ENCODE measurements around the gene ZC3H4. TPM values are rescaled to one million over a fixed set of nuclear protein-coding genes. Genes with fewer than 3 reads are reported as not detected.
A peak's percentile ranks its signal among the peaks of the same experiment; 100 is the strongest.

Gene ZC3H4
- total and polyA plus RNA-seq, 2 of the 8 experiments (the other 6 are each of a cell fraction or from before 2014, with no cell fraction given), result 6.6 to 92.0 TPM

GRCh38 chr19:47107953-47108746, 5.4 kb downstream of the ZC3H4 start:
- Histone ChIP-seq H3K14ac (ENCODE audit: insufficient read length) (no peak overlapping the region), H2BK5ac (ENCODE audit: low read depth, low read length) (no peak overlapping the region; the same call in 1 of the 2 replicates), H3K9me3 (ENCODE audit: insufficient read depth in 2 of 2, low read depth in 1 of 2, low read length in 1 of 2) (no peaks in the 10 kb centered on the region), H3K27ac (ENCODE audit: low read depth, low read length) (peak overlapping the region; percentile 1; the same call in 1 of the 2 replicates), H2BK120ac (replicated peaks; ENCODE audit: low read depth, low read length) (no peak overlapping the region), H3K27me3 (replicated peaks in 1 of 4; ENCODE audit: control insufficient read depth in 3 of 4, extremely low read depth in 1 of 4, insufficient read depth in 3 of 4, low read length in 3 of 4) (no peaks in the 10 kb centered on the region), H4K5ac (ENCODE audit: insufficient read length, low read depth, low read length) (no peak overlapping the region), H3K4me1 (replicated peaks in 1 of 4; ENCODE audit: control insufficient read depth in 3 of 4, insufficient read depth in 4 of 4, low read length in 3 of 4) (peaks cover 3 to 20% (median 14%) of the 10 kb centered on the region in 4 experiments; a peak in 6 of 7 replicates), H4K20me1 (replicated peaks in 1 of 2; ENCODE audit: control insufficient read depth in 1 of 2, insufficient read depth in 2 of 2, low read length in 2 of 2) (peaks cover 0 to 2% of the 10 kb centered on the region in 2 experiments), H3K36me3 (ENCODE audit: control insufficient read depth in 2 of 4, insufficient read depth in 4 of 4, low read length in 3 of 4) (peaks cover 0 to 36% (median 2%) of the 10 kb centered on the region in 4 experiments; a peak in 4 of 8 replicates), H3K4ac (replicated peaks; ENCODE audit: insufficient read length, low read depth, low read length) (no peak overlapping the region), H3K56ac (replicated peaks; ENCODE audit: insufficient read length, low read depth, low read length) (no peak overlapping the region), H3K23ac (ENCODE audit: insufficient read length) (no peak overlapping the region), H3K9ac (replicated peaks in 1 of 4; ENCODE audit: extremely low read depth in 1 of 4, low read depth in 3 of 4, low read length in 3 of 4) (peak overlapping the region in 2 of 4 experiments; percentile 2 to 60; a peak in 2 of 7 replicates), H4K91ac (replicated peaks; ENCODE audit: insufficient read length, low read length) (no peak overlapping the region), H3K4me2 (ENCODE audit: insufficient read depth in 1 of 2, low read depth in 2 of 2, low read length in 2 of 2) (peak overlapping the region; percentile 18 to 73; a peak in 3 of 4 replicates), H2BK20ac (ENCODE audit: low read length) (no peak overlapping the region), H3K18ac (ENCODE audit: extremely low read depth, low read length) (no peak overlapping the region; the same call in 1 of the 2 replicates), H3K79me1 (ENCODE audit: low read depth, low read length) (peaks cover 18% of the 10 kb centered on the region), H3K4me3 (ENCODE audit: extremely low read depth in 1 of 4, insufficient read depth in 2 of 4, low read depth in 3 of 4, low read length in 4 of 4) (peak overlapping the region in 1 of 4 experiments; percentile 89; a peak in 1 of 8 replicates), H2BK12ac (ENCODE audit: low read depth, low read length) (no peak overlapping the region), H2AK5ac (ENCODE audit: low read depth, low read length) (no peak overlapping the region), H2BK15ac (ENCODE audit: low read length) (0 out of 2 replicates have a peak overlapping the region, but pooled peaks have one; percentile 19), H2AFZ (ENCODE audit: low read length) (no peak overlapping the region), H3K23me2 (ENCODE audit: low read depth, low read length) (peaks cover 12% of the 10 kb centered on the region), H4K8ac (ENCODE audit: extremely low read depth, insufficient read depth, low read length) (no peak overlapping the region), H3K79me2 (ENCODE audit: control insufficient read depth in 1 of 2, insufficient read depth in 2 of 2, low read length in 2 of 2) (peaks cover 10 to 79% of the 10 kb centered on the region in 2 experiments)
- POLR2A ChIA-PET (ENCODE audit: partially characterized antibody), result interaction anchor here (0.6 to 12.2 kb wide), 6 partner anchors 8 to 51 kb away, joined by 3 to 209 read pairs (median 6); no protein-coding TSS in a partner anchor
- DNase-seq (ENCODE audit: low read depth in 1 of 2, low spot score in 2 of 2) (no peak), FAIRE-seq (no peak)
- CTCF ChIA-PET (ENCODE audit: partially characterized antibody), result interaction anchor here (1.0 kb wide), 1 partner anchor 19 kb away, joined by 3 read pairs; no protein-coding TSS in a partner anchor
- WGBS, 2 experiments (ENCODE audit: extremely low coverage in 1 of 2, insufficient coverage in 1 of 2, insufficient read length in 1 of 2, insufficient replicate concordance in 2 of 2, low coverage in 1 of 2, low lambda C conversion rate in 2 of 2, missing lambda C conversion rate in 1 of 2), result 86% methylated on average over 9 of the region's 9 CpGs; no CpG with 5 or more reads in 1 of the 2 experiments
- no peak for TF ChIP-seq POLR2A (IDR thresholded peaks at IDR 0.05; ENCODE audit: control extremely low read depth in 1 of 2, low read depth in 2 of 2, low read length in 2 of 2)
